HG02759 (cell line): ENCODE measurements around the gene KISS1.

Experiments
- ATAC-seq: cut with Tn5 transposase; IDR thresholded peaks from one replicate; pipeline ENCODE4 v1.9.1; 2021; ENCODE audit warnings: mild to moderate bottlenecking, moderate library complexity; ENCODE audit not compliant: unreplicated experiment

Gene KISS1

GRCh38 chr1:204192589-204193352 is 3.5 kb downstream of the KISS1 start:
- no peak for ATAC-seq

- ATAC-seq: no peak
These were observed 4.2 kb downstream of the KISS1 start for GRCh38 chr1:204192046-204192445.

- ATAC-seq: no peak
These were observed 4.8 kb downstream of the KISS1 start for GRCh38 chr1:204191456-204191855.

GRCh38 chr1:204190212-204191211 is 5.8 kb downstream of the KISS1 start:
- ATAC-seq: no peak

- no peak for ATAC-seq
These were observed 7.2 kb downstream of the KISS1 start for GRCh38 chr1:204188959-204189639.

GRCh38 chr1:204186597-204186996 is 9.7 kb downstream of the KISS1 start:
- no peak for ATAC-seq

- no peak for ATAC-seq
These were observed 15.2 kb downstream of the KISS1 start for GRCh38 chr1:204181116-204181515.

- ATAC-seq: no peak
These were observed 16.2 kb downstream of the KISS1 start for GRCh38 chr1:204180133-204180532.

- ATAC-seq: no peak
These were observed 17.6 kb downstream of the KISS1 start for GRCh38 chr1:204178487-204179281.

GRCh38 chr1:204177133-204177532 is 19.2 kb downstream of the KISS1 start:
- no peak for ATAC-seq

GRCh38 chr1:204176049-204176448 is 20.2 kb downstream of the KISS1 start:
- ATAC-seq: no peak

GRCh38 chr1:204174958-204175357 is 21.3 kb downstream of the KISS1 start:
- no peak for ATAC-seq

- no peak for ATAC-seq
These were observed 23.8 kb downstream of the KISS1 start for GRCh38 chr1:204172404-204173029.

- no peak for ATAC-seq
These were observed 24.5 kb downstream of the KISS1 start for GRCh38 chr1:204171751-204172178.

- ATAC-seq: no peak
These were observed 25.7 kb downstream of the KISS1 start for GRCh38 chr1:204170494-204171155.

- no peak for ATAC-seq
These were observed 26.4 kb downstream of the KISS1 start for GRCh38 chr1:204169858-204170257.

- no peak for ATAC-seq
These were observed 28.6 kb downstream of the KISS1 start for GRCh38 chr1:204167730-204168129.

GRCh38 chr1:204166219-204166618 is 30.1 kb downstream of the KISS1 start, which contains the start of gene REN:
Gene REN (minus strand): TSS chr1:204166337. CDS start chr1:204166293, 44 bp downstream.
- ATAC-seq: no peak

- ATAC-seq: no peak
These were observed 33.7 kb downstream of the KISS1 start for GRCh38 chr1:204162494-204163074.
